HG03469 (cell line): ENCODE results near the gene UGT2A1.

Experiments used
- ATAC-seq: cut with Tn5 transposase; IDR thresholded peaks from one replicate; pipeline ENCODE4 v1.9.1; 2021; ENCODE audit warnings: mild to moderate bottlenecking, moderate library complexity, moderate number of reproducible peaks; ENCODE audit not compliant: unreplicated experiment

Gene UGT2A1

GRCh38 chr4:69591364-69591763, 61.7 kb downstream of the UGT2A1 start:
- no peak for ATAC-seq

DNA sequence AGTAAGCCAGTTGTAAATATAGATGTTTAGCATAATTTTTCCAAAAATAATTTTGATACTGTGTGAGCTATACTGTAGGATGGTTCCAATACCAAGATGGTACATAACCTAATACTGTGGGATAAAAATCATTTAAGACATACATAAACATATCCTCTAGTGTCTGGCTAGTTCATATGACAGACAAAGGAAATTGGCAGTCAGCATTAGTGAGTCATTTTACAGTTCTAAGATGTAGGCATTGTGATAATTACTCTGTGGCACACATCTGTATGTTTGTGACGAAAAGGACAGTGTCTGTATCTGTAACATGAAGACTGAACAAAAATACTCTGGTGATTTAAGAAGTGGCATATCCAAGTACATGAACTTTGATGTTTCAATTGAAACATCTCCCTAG, 63.2 kb downstream of the UGT2A1 start:
- no peak for ATAC-seq

- ATAC-seq, result no peak
These were observed 68.9 kb downstream of the UGT2A1 start for GRCh38 chr4:69584135-69584534.

GRCh38 chr4:69583543-69583942, 69.5 kb downstream of the UGT2A1 start:
- ATAC-seq, result no peak

- no peak for ATAC-seq
These were observed 75.8 kb downstream of the UGT2A1 start for GRCh38 chr4:69577245-69577644.

GRCh38 chr4:69576251-69576877, 76.7 kb downstream of the UGT2A1 start:
- no peak for ATAC-seq

GRCh38 chr4:69568787-69569186, 84.3 kb downstream of the UGT2A1 start:
- no peak for ATAC-seq

- ATAC-seq, result no peak
These were observed 89.6 kb downstream of the UGT2A1 start for GRCh38 chr4:69563424-69563823.

DNA sequence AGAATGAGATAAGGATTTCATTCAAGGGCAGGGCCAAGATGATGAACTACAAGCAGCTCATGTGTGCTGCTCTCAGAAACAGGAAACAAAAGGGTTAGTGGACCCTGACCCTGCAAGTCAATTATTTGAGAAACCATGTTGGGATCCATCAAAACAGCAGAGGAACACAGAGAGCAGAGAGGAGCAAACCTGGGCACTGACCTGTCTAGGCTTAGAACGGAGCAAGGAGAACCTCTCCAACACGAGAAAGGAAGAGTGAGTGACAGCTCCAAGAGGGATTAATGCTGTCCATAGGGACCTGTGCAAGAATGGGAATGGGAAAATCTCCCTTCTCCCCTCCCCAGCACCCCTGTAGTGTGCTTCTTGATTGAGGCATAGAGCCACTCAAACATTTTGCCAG, 103.4 kb downstream of the UGT2A1 start:
- ATAC-seq, result no peak

- no peak for ATAC-seq
These were observed 106.8 kb downstream of the UGT2A1 start for GRCh38 chr4:69546134-69546765.
